K562 (cell line): ENCODE measurements around the gene E2F3. TPM values are rescaled to one million over a fixed set of nuclear protein-coding genes. Genes with fewer than 3 reads are reported as not detected.

Experiments used
- BHLHE40 ChIP-seq: IDR thresholded peaks from 2 replicates; pipeline ENCODE4 v1.6.1; 2011; ENCODE audit warnings: low read length, improper control_type of control experiment
- BRD4 ChIP-seq: fragments of 200-600 bp; sonication (generic); IDR thresholded peaks from 2 replicates; pipeline ENCODE4 v1.6.1; 2017; ENCODE audit warnings: inconsistent platforms
- ETV5 ChIP-seq: sonication (generic); formaldehyde crosslinking; IDR thresholded peaks from 2 replicates; pipeline ENCODE4 v1.4.0; 2020; ENCODE audit warnings: low read depth, mild to moderate bottlenecking, missing genetic modification reagents
- GATAD2B ChIP-seq: fragments of 450-650 bp; IDR thresholded peaks from 2 replicates; pipeline ENCODE4 v1.6.1; 2017; ENCODE audit warnings: mild to moderate bottlenecking, borderline replicate concordance
- GTF2F1 ChIP-seq: IDR thresholded peaks from 2 replicates; pipeline ENCODE4 v1.6.1; 2011; ENCODE audit warnings: low read depth, low read length, improper control_type of control experiment
- L3MBTL2 ChIP-seq: fragments of 450-650 bp; IDR thresholded peaks from 2 replicates; pipeline ENCODE4 v1.6.1; 2016; ENCODE audit warnings: mild to moderate bottlenecking, moderate library complexity
- MYC ChIP-seq, 2 experiments: fragments of 250-450 bp in 1 of 2; sonication (Bioruptor Pico) in 1 of 2; IDR thresholded peaks; 2 replicates each; pipeline versions ENCODE4 v1.5.1 to v1.6.1; 2012 to 2021; ENCODE audit warnings: low read depth in 2 of 2, borderline replicate concordance in 1 of 2, improper control_type of control experiment in 1 of 2, low read length in 1 of 2, mild to moderate bottlenecking in 1 of 2, moderate library complexity in 1 of 2
- SLC30A9 ChIP-seq: fragments of 250-450 bp; sonication (Bioruptor Pico); IDR thresholded peaks from 2 replicates; pipeline ENCODE4 v1.8.0; 2022; ENCODE audit warnings: mild to moderate bottlenecking, moderate library complexity
- ZNF507 ChIP-seq: conservative IDR thresholded peaks from 2 replicates; pipeline ENCODE4 v1.6.1; 2017; ENCODE audit warnings: missing genetic modification characterization, missing compliant biosample characterization
- ZNF551 ChIP-seq: fragments of 250-450 bp; sonication (Bioruptor Pico); IDR thresholded peaks from 2 replicates; pipeline ENCODE4 v1.5.0; 2021; ENCODE audit warnings: mild to moderate bottlenecking, moderate library complexity
- polyA plus RNA-seq, 8 experiments: library from polyadenylated mRNA; depleted of rRNA in 4 of 8; stranded (reverse) in 5 of 8; unstranded in 3 of 8; fragments of >200 nt; fragmentation: Nextera tagmentation in 2 of 8; fragmentation: Illumina TruSeq in 1 of 8; extraction: Ambion mirVana in 2 of 8; extraction: Trizol in 1 of 8; gene quantifications; 2 replicates each; pipeline versions ENCODE4 v1.2.1 to v1.2.3, GENCODE V29; 2011 to 2014; ENCODE audit warnings: inconsistent platforms in 1 of 8, missing spikeins in 1 of 8
- total RNA-seq, 7 experiments: library from RNA; depleted of rRNA in 6 of 7; stranded (reverse); fragments of >200 nt in 6 of 7; fragmentation: Illumina TruSeq in 2 of 7; extraction: Trizol in 2 of 7; gene quantifications; 2 replicates each; pipeline versions ENCODE4 v1.2.1 to v1.2.3, GENCODE V29; 2011 to 2021; ENCODE audit warnings: low replicate concordance in 1 of 7
- TF ChIP-seq, protein P1 (sequence below): sonication (generic); formaldehyde crosslinking; IDR thresholded peaks from 2 replicates; pipeline ENCODE4 v1.8.1; 2023; ENCODE audit warnings: missing genetic modification reagents, mild to moderate bottlenecking, borderline replicate concordance
- TF ChIP-seq, protein P2 (sequence below): fragments of 450-650 bp; formaldehyde crosslinking; IDR thresholded peaks from 2 replicates; pipeline ENCODE4 v1.4.0; 2022; ENCODE audit warnings: missing genetic modification characterization

Gene E2F3
- total and polyA plus RNA-seq, 9 of the 15 experiments (the other 6 are each of a cell fraction or from before 2014, with no cell fraction given) = 11.1 to 44.7 (median 27.2) TPM

DNA sequence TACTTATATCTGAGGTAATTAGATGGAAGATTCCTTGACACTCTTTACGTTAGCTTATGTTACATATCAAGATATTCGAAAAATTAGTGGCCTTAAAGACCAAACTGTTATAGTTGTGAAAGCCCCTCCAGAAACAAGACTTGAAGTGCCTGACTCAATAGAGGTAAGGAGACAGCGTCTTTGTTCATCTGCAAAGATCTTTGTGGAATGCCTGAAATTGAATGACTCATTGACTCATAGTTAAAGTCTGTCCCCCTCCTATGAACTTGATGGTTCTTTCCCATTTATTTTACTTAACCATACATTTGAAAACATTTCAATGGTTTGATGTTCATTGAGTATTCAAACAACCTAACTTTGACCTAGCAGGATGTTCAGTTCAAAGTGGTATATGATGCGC is 85.0 kb downstream of the E2F3 start (continued):
- TF ChIP-seq, protein P1, sequence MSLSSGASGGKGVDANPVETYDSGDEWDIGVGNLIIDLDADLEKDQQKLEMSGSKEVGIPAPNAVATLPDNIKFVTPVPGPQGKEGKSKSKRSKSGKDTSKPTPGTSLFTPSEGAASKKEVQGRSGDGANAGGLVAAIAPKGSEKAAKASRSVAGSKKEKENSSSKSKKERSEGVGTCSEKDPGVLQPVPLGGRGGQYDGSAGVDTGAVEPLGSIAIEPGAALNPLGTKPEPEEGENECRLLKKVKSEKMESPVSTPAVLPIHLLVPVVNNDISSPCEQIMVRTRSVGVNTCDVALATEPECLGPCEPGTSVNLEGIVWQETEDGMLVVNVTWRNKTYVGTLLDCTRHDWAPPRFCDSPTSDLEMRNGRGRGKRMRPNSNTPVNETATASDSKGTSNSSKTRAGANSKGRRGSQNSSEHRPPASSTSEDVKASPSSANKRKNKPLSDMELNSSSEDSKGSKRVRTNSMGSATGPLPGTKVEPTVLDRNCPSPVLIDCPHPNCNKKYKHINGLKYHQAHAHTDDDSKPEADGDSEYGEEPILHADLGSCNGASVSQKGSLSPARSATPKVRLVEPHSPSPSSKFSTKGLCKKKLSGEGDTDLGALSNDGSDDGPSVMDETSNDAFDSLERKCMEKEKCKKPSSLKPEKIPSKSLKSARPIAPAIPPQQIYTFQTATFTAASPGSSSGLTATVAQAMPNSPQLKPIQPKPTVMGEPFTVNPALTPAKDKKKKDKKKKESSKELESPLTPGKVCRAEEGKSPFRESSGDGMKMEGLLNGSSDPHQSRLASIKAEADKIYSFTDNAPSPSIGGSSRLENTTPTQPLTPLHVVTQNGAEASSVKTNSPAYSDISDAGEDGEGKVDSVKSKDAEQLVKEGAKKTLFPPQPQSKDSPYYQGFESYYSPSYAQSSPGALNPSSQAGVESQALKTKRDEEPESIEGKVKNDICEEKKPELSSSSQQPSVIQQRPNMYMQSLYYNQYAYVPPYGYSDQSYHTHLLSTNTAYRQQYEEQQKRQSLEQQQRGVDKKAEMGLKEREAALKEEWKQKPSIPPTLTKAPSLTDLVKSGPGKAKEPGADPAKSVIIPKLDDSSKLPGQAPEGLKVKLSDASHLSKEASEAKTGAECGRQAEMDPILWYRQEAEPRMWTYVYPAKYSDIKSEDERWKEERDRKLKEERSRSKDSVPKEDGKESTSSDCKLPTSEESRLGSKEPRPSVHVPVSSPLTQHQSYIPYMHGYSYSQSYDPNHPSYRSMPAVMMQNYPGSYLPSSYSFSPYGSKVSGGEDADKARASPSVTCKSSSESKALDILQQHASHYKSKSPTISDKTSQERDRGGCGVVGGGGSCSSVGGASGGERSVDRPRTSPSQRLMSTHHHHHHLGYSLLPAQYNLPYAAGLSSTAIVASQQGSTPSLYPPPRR (CRISPR knock-in tag) = no peak
- no peak for TF ChIP-seq ETV5 (CRISPR knock-in tag)
- TF ChIP-seq, protein P2, sequence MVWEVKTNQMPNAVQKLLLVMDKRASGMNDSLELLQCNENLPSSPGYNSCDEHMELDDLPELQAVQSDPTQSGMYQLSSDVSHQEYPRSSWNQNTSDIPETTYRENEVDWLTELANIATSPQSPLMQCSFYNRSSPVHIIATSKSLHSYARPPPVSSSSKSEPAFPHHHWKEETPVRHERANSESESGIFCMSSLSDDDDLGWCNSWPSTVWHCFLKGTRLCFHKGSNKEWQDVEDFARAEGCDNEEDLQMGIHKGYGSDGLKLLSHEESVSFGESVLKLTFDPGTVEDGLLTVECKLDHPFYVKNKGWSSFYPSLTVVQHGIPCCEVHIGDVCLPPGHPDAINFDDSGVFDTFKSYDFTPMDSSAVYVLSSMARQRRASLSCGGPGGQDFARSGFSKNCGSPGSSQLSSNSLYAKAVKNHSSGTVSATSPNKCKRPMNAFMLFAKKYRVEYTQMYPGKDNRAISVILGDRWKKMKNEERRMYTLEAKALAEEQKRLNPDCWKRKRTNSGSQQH = no peak
- TF ChIP-seq MYC (IDR thresholded peaks at IDR 0.05; ENCODE audit: low read depth, low read length) = no peak
- TF ChIP-seq MYC (CRISPR knock-in tag; IDR thresholded peaks at IDR 0.05; ENCODE audit: borderline replicate concordance, low read depth) = no peak
- TF ChIP-seq SLC30A9 = no peak
- TF ChIP-seq BHLHE40 = no peak
- no peak for TF ChIP-seq L3MBTL2
- TF ChIP-seq BRD4 = no peak
- TF ChIP-seq ZNF551 = no peak
- no peak for TF ChIP-seq ZNF507 (tag)
- no peak for TF ChIP-seq GTF2F1
- TF ChIP-seq GATAD2B = no peak
